HT-29 (cell line): Measurements from ENCODE around the gene SAMD5. TPM values are rescaled to one million over a fixed set of nuclear protein-coding genes. Genes with fewer than 3 reads are reported as not detected.
"Not testable (repeated sequence)": the region's sequence is repeated elsewhere in the genome, so short reads cannot be mapped to it uniquely, and the experiment has no call there.

Experiments used
- DNase-seq: peaks from one replicate; pipeline ENCODE4 v3.0.0-alpha.2; 2015; ENCODE audit warnings: low spot score
- total RNA-seq: library from RNA; depleted of rRNA; stranded (reverse); fragments of >200 nt; shearing (Covaris generic); gene quantifications from 2 replicates; pipeline ENCODE4 v1.2.3, GENCODE V29; 2014

SAMD5 gene
- total RNA-seq, 1 experiment from 2014 or later = 0.97 TPM

- DNase-seq = no peak
Measured at GRCh38 chr6:147528511-147529145, 20.1 kb downstream of the SAMD5 start.

DNA sequence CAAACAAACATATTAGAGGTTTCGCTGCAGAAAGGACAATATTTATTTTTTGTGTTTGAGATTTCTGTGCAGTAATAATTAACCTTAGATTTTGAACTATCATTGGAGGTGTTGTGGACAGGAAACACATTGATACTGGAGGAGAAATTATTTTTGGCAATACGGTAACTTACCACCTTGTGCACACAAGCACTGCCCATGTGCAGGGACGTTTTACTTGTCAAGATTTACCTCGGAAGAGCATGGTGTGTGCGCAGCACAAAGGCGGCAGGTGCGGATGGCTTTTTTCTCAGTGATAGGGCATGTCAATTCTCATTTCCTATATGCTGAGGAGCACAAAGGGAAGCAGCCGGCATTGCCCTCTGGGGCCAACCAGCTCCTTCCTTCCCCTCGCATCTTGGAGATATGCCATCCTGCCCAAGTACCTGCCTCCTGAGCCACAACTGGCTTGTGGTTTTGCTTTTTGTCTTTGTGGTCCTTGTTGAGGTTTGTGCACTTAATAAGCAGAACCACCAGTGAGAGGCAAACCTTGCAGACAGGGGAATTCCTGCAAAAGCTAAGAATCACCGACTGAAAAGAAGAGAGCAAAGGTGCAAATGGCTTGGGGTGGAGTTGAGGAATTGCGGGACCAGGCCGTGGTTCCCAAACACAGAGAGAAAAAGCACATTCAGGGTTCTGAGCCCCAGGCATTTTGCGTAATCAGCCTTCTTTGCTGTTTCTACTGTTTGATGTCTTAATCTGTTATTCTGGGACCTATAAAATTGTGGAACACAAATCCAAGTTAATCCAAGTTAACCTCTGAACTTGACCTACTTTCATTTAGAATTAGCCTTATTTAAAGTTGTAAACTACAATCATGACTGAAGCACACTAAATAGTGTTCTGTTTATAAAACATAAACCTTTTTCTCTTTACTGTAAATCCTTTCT lies 21.9 kb downstream of the SAMD5 start:
- no peak for DNase-seq

- DNase-seq = no peak
Measured at GRCh38 chr6:147531321-147531720, 22.8 kb downstream of the SAMD5 start.

- no peak for DNase-seq
Measured at GRCh38 chr6:147534116-147534860, 25.8 kb downstream of the SAMD5 start.

DNA sequence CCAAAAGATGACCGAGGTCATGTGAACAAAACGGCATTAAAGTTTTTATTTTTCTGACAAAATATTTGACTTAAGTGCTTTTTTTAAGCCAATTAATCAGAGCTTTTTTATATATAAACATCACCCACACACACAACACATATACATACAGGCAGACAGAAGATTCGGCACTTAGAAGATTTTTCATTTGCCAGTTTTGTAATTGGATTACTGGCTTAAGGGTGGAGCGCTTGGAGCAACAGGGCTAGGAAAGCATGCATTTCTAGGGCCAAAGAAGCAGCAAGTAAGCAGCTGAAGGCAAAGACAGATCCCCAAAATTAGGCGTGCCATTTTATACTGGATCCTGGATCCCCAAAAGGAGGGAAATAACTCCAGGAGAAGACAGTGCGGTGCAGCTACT lies 30.3 kb downstream of the SAMD5 start:
- DNase-seq = no peak

GRCh38 chr6:147540075-147540474 lies 31.6 kb downstream of the SAMD5 start:
- DNase-seq = no peak

GRCh38 chr6:147542436-147542835 lies 33.9 kb downstream of the SAMD5 start:
- not testable (repeated sequence) for DNase-seq

GRCh38 chr6:147544420-147544819 lies 35.9 kb downstream of the SAMD5 start:
- no peak for DNase-seq

- no peak for DNase-seq
Measured at GRCh38 chr6:147546501-147547368, 38.2 kb downstream of the SAMD5 start.

DNA sequence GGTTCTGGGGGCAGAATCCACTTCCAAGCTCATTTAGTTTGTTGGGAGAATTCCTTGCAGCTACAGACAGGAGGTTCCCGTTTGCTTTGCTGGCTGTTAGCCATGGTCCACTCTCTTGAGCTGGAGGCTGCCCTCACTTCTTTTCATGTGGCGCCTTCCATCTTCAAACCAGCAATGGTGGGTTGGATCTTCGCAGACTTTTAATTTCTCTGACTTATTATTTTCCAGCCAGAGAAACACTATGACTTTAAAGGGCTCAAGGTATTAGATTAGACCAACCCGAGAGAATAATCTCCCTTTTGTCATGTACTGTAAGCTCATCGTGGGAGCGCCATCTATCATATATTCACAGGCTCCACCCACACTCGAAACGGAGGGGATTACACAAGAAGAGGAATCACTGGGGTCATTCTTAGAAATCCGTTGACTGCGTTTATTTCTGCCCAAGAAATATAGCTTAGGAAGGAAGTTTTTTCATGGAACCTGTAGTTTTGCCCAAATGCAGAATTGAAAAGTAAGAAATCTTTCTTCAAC lies 38.9 kb downstream of the SAMD5 start:
- no peak for DNase-seq

DNA sequence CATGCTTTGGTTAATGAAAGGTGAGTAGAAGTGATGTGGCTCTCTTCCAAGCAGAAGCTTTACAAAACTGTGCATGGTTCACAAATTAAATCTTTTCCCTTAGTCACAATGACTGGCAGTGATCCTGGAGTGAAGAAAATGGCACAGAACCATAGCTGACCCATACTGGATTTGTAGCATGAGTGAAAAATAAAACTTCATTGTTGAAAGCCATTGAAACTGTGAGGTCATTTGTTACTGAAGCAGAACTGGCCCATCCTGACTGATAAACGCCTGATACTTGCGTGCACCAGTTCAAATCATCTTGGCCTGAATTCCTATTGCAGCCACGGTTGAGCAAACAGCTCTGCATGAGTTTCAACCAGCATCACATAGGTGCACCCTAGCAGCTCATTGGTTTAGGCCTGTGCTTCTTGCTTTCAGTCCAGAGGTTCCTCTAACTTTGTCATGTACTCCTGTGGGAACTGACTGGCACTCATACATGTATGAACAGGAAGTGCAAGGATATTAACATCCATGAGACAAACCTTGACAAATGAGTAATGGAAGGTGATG lies 40.5 kb downstream of the SAMD5 start:
- no peak for DNase-seq

DNA sequence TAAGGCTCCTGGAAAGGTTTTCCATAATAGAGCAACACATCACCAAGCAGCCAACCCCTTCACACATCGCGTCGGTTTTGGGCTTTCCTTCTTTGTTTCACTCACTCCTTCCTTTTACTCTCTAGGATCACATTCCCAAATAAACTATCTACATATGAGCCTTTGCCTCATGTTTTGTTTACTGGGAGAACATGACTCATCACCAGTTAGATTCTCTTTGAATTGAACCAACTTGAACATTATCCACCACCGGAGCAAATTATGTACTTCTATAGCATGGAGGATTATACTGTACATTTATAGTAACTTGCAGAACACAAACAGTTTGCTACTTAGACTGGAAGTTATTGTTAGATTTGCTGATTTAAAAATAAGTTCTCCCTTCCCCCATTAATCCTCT lies 41.0 kb downstream of the SAMD5 start:
- DNase-seq = no peak

DNA sequence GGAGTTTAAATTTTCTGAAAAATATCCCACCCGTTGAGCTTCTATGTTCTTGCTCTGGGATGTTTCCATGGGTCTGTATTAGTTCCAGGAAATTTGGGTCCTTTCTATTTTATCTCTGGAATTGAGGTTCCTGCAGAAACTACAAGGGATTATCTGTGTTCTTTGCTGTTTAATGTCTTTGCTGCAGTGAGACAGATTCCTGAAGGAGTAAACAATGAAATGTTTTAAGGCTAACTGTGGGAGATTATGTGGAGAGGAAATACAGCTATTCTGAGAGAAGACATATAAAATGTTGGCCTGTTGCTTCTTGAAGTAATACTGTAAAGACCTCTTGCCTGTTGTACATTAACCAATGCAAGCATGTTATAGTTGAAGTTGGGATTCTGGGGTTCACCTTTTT lies 43.5 kb downstream of the SAMD5 start:
- no peak for DNase-seq

DNA sequence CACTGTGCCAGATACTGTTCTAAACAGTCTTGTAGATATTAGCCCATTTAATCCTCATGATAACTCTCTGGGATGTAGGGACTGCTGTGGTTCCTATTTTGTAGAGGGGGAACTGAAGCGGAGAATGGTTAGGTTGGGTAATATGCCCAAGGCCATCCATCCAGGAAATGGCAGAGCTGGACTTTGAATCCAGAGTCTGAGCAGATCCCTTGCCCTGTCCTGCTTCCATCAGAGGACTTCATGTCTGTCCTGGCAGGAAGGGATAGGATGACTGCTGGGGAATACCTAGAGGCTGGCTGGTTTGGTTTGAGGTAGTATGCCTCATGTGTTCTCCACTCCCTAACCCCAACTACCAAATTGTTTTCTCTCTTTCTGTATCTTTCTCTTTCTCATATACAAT lies 44.6 kb downstream of the SAMD5 start:
- no peak for DNase-seq

DNA sequence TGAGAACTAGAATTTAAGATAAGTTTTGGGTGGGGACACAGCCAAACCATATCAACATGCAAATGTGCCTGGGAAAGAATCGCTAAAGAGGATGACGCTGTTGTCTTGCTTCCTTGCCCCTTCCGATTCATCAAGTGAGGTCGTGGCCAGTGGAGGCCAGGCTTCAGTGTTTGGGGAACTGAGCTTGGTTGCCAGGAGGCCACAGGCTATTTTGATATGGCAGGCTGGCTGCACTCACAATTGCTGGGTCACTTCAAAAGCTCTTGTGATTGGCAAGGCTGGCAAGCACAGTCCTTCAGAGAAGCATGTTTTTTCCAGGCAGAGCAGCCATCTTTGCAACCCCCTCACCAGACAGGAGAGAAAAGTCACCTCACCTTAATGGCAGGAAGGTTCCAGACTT lies 45.8 kb downstream of the SAMD5 start:
- DNase-seq = no peak

DNA sequence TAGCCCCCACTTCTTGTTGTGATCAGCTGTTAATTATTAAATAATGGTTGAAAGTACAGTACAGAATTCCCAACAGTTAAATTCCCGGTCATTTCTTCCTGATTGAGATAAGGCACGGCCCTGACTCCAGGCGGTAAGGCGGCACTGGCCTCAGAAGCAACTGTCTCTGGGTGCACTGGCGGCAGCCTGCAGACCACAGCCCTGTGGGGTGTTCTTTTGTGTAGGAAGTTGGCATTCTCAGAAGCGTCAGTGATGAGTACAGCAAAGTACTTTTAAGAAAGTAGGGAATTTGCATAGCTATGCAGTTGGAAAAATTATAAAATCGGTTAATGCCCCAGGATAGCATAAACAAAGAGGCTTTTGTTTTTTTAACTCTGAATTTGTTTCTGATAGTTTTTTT lies 50.5 kb downstream of the SAMD5 start:
- DNase-seq = peak; percentile 60

DNA sequence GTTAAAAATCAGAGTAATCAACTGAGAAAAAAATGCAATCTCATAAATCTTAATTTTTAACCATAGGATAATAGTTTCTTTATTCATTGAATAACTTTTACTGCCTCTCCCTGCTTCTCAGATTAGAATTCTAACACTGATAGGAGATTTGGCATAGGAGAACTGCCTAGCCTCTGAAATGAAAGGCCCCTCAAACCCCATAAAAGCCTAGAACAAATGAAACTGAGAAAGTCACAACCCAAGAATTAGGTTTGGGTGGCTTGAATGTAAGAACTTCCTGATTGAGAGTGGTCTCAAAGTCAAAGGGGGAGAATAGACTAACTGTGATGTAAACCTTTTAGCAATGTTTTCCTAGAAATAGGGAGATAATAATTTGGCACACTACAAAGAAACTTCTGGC lies 52.2 kb downstream of the SAMD5 start:
- DNase-seq = no peak

DNA sequence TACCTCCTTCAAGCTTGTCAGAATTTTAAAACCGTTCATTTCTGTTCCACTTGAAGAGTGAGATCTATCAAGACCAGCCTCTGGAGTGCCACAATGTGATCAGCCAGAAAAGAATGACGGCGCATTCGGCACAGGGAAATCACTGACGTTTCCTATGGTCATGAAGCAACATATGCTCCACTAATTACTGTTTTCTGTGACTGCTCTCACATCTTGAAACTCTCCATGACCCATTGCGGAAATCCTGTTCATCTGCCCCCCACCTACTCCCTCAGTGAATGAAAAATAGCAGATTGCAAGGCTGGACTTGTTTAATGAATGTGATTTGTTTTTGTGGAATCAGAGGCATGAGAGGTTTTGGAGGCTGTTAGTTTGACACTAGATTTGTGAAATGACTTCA lies 53.2 kb downstream of the SAMD5 start:
- DNase-seq = no peak

- no peak for DNase-seq
Measured at GRCh38 chr6:147563472-147563871, 55.0 kb downstream of the SAMD5 start.

DNA sequence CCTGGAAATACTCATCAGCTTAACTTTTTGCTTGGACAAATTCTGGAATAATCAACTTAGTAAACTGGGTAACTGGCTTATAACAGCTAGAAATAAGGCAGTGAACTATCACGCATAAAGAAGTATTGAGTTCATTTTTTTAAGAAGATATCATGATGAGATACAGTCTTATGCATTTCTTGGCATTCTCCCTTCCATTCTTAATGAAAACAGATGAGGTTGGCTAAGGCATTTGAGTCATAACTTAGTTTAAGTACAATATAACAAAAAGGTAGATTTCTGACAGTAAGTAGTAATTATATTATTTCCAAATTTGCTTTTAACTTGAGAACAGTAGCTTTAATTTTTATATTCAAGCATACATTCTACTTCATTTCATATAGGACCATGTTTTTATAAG lies 56.1 kb downstream of the SAMD5 start:
- no peak for DNase-seq
